Lower leg skin (tissue), 3 donors: Measurements from ENCODE around the gene ALDOC.

Experiments used
- POLR2A ChIP-seq, 2 donors: fragments of 450-650 bp; IDR thresholded peaks; one replicate each; pipeline ENCODE4 v1.6.1; 2016 to 2017; ENCODE audit warnings: antibody characterized with exemption in 2 of 2, mild to moderate bottlenecking in 1 of 2, moderate library complexity in 1 of 2
- TF ChIP-seq, protein P1 (sequence below), 3 donors: fragments of 450-650 bp; IDR thresholded peaks; one replicate each; pipeline ENCODE4 v1.5.1; 2016; ENCODE audit warnings: antibody characterized with exemption in 3 of 3, mild to moderate bottlenecking in 3 of 3, moderate library complexity in 2 of 3

DNA sequence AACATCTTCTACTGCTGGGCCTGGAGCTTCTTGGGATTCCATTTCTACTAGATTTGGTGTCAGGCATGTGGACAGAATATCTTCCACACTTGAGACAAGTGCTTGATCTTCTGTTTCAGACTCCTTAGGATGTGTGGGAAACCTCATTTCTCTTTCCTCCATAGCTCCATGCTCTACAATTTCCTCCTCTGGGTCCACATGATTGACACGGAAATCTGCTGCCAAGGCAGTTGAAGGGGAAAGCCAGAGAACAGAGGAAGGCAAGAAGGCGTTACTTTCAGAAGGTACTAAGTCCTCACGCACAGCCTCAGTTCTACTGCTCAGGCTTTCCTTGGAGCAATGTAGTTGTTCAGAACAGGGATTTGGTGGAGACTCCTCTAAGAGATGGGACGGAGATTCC, 15.6 kb upstream of the ALDOC start:
- TF ChIP-seq, protein P1, sequence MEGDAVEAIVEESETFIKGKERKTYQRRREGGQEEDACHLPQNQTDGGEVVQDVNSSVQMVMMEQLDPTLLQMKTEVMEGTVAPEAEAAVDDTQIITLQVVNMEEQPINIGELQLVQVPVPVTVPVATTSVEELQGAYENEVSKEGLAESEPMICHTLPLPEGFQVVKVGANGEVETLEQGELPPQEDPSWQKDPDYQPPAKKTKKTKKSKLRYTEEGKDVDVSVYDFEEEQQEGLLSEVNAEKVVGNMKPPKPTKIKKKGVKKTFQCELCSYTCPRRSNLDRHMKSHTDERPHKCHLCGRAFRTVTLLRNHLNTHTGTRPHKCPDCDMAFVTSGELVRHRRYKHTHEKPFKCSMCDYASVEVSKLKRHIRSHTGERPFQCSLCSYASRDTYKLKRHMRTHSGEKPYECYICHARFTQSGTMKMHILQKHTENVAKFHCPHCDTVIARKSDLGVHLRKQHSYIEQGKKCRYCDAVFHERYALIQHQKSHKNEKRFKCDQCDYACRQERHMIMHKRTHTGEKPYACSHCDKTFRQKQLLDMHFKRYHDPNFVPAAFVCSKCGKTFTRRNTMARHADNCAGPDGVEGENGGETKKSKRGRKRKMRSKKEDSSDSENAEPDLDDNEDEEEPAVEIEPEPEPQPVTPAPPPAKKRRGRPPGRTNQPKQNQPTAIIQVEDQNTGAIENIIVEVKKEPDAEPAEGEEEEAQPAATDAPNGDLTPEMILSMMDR (IDR thresholded peaks at IDR 0.05): no peak
- no peak for TF ChIP-seq POLR2A (IDR thresholded peaks at IDR 0.05)
